HEK293 (cell line): ENCODE measurements around the gene OLIG1.
A peak's percentile ranks its signal among the peaks of the same experiment; 100 is the strongest.

Source experiments
- CTCF ChIA-PET: fragments of 350-600 bp; formaldehyde crosslinking; extraction: SDS; loops from one replicate; lab custom pipeline; 2021; ENCODE audit warnings: antibody characterized with exemption; lab: Yijun Ruan, JAX
- POLR2A ChIA-PET: fragments of 300-600 bp; formaldehyde crosslinking; extraction: SDS; loops from one replicate; lab custom pipeline; 2020; ENCODE audit warnings: antibody characterized with exemption, inconsistent platforms; lab: Yijun Ruan, JAX
- H3K27ac ChIP-seq: fragments of 200-500 bp; sonication (Bioruptor generic); 2 replicates; pipeline ENCODE4 v1.5.1; 2014; ENCODE audit warnings: low read depth, low read length, control low read depth, inconsistent platforms; ENCODE audit errors: extremely low read depth
- H3K36me3 ChIP-seq, 2 experiments: fragments of 200-500 bp in 1 of 2; sonication (Bioruptor generic) in 1 of 2; 1 replicate in 1 of 2; 2 replicates in 1 of 2; pipeline ENCODE4 v1.5.1; 2014 to 2017; ENCODE audit warnings: inconsistent platforms in 2 of 2, low read length in 2 of 2; ENCODE audit not compliant: control insufficient read depth in 2 of 2, insufficient read depth in 1 of 2
- H3K4me1 ChIP-seq: fragments of 200-500 bp; sonication (Bioruptor generic); 2 replicates; pipeline ENCODE4 v1.5.1; 2014; ENCODE audit warnings: mild to moderate bottlenecking, low read length, inconsistent platforms; ENCODE audit not compliant: control insufficient read depth, insufficient read depth
- H3K4me3 ChIP-seq: 2 replicates; pipeline ENCODE4 v1.5.1; 2011; ENCODE audit warnings: low read depth, mild to moderate bottlenecking, control low read depth, low read length, moderate library complexity
- H3K9me3 ChIP-seq: fragments of 200-500 bp; sonication (Bioruptor generic); 2 replicates; pipeline ENCODE4 v1.5.1; 2014; ENCODE audit warnings: low read depth, low read length, inconsistent platforms; ENCODE audit not compliant: control insufficient read depth, insufficient read depth
- GLIS1 ChIP-seq: fragments of 450-650 bp; formaldehyde crosslinking; IDR thresholded peaks from 2 replicates; pipeline ENCODE4 v1.5.1; 2016; ENCODE audit warnings: missing biosample characterization, missing genetic modification characterization
- HIC1 ChIP-seq: fragments of 450-650 bp; formaldehyde crosslinking; IDR thresholded peaks from 2 replicates; pipeline ENCODE4 v1.5.1; 2016; ENCODE audit warnings: missing biosample characterization, missing genetic modification characterization
- PRDM2 ChIP-seq: fragments of 450-650 bp; formaldehyde crosslinking; IDR thresholded peaks from 2 replicates; pipeline ENCODE4 v1.5.1; 2016; ENCODE audit warnings: missing biosample characterization, missing genetic modification characterization, borderline replicate concordance
- SP2 ChIP-seq: fragments of 450-650 bp; formaldehyde crosslinking; IDR thresholded peaks from 2 replicates; pipeline ENCODE4 v1.5.1; 2016; ENCODE audit warnings: missing biosample characterization, missing genetic modification characterization
- ZBTB17 ChIP-seq: fragments of 450-650 bp; formaldehyde crosslinking; IDR thresholded peaks from 2 replicates; pipeline ENCODE4 v1.5.1; 2016; ENCODE audit warnings: missing biosample characterization, missing genetic modification characterization
- ZNF433 ChIP-seq: fragments of 450-650 bp; formaldehyde crosslinking; IDR thresholded peaks from 2 replicates; pipeline ENCODE4 v1.5.1; 2016; ENCODE audit warnings: missing biosample characterization, missing genetic modification characterization, low read depth
- ZNF449 ChIP-seq: fragments of 450-650 bp; formaldehyde crosslinking; IDR thresholded peaks from 2 replicates; pipeline ENCODE4 v1.5.1; 2017; ENCODE audit warnings: missing biosample characterization, mild to moderate bottlenecking, missing genetic modification characterization, moderate library complexity
- ZNF488 ChIP-seq: fragments of 450-650 bp; formaldehyde crosslinking; IDR thresholded peaks from 2 replicates; pipeline ENCODE4 v1.5.1; 2016; ENCODE audit warnings: missing biosample characterization, missing genetic modification characterization
- ZNF654 ChIP-seq: fragments of 450-650 bp; formaldehyde crosslinking; IDR thresholded peaks from 2 replicates; pipeline ENCODE4 v1.5.1; 2016; ENCODE audit warnings: low read depth, missing biosample characterization, missing genetic modification characterization
- ZNF768 ChIP-seq: fragments of 450-650 bp; formaldehyde crosslinking; IDR thresholded peaks from 2 replicates; pipeline ENCODE4 v1.5.1; 2018; ENCODE audit warnings: missing biosample characterization, mild to moderate bottlenecking, missing genetic modification characterization
- ZNF776 ChIP-seq: fragments of 450-650 bp; formaldehyde crosslinking; IDR thresholded peaks from 2 replicates; pipeline ENCODE4 v1.5.0; 2017; ENCODE audit warnings: missing biosample characterization, missing genetic modification characterization, borderline replicate concordance
- ZNF792 ChIP-seq: fragments of 450-650 bp; formaldehyde crosslinking; IDR thresholded peaks from 2 replicates; pipeline ENCODE4 v1.5.1; 2016; ENCODE audit warnings: missing biosample characterization, missing genetic modification characterization
- ZNF830 ChIP-seq: fragments of 450-650 bp; IDR thresholded peaks from 2 replicates; pipeline ENCODE4 v1.5.0; 2018; ENCODE audit warnings: missing biosample characterization, missing genetic modification characterization, low read depth, mild to moderate bottlenecking, moderate library complexity
- ZNF837 ChIP-seq: fragments of 450-650 bp; formaldehyde crosslinking; IDR thresholded peaks from 2 replicates; pipeline ENCODE4 v1.5.1; 2016; ENCODE audit warnings: missing biosample characterization, missing genetic modification characterization

OLIG1 gene

GRCh38 chr21:33046455-33046854 is 23.5 kb upstream of the OLIG1 start:
- Histone ChIP-seq H3K36me3 (no peaks in the 10 kb centered on the region), H3K4me3 (no peak overlapping the region), H3K4me1 (peaks cover 3% of the 10 kb centered on the region; the same call in 1 of the 2 replicates), H3K27ac (no peak overlapping the region), H3K9me3 (no peaks in the 10 kb centered on the region)
- TF ChIP-seq ZBTB17 (tag by site-specific recombination), result peak; percentile 60; the same call in 1 of the 2 replicates
- no peak for TF ChIP-seq SP2 (tag by site-specific recombination)
- TF ChIP-seq PRDM2 (tag by site-specific recombination), result no peak
- ChIA-PET POLR2A (no interaction called here), CTCF (interaction anchor here (0.9 kb wide), 1 partner anchor 52 kb away, joined by 5 read pairs; no protein-coding TSS in a partner anchor)

GRCh38 chr21:33047231-33047630 is 22.7 kb upstream of the OLIG1 start:
- Histone ChIP-seq H3K4me1 (peaks cover 3% of the 10 kb centered on the region; the same call in 1 of the 2 replicates), H3K27ac (no peak overlapping the region), H3K36me3 (no peaks in the 10 kb centered on the region)
- POLR2A ChIA-PET, result no interaction called here
- TF ChIP-seq ZNF830 (tag by site-specific recombination), result no peak
- TF ChIP-seq ZNF433 (tag by site-specific recombination), result no peak
- no peak for TF ChIP-seq GLIS1 (tag by site-specific recombination)
- TF ChIP-seq ZNF776 (tag by site-specific recombination), result no peak
- TF ChIP-seq HIC1, result no peak
- no peak for TF ChIP-seq ZNF449 (tag by site-specific recombination)
- no peak for TF ChIP-seq ZNF768 (tag by site-specific recombination)
- no peak for TF ChIP-seq ZNF654
- no peak for TF ChIP-seq ZNF792 (tag by site-specific recombination)
- TF ChIP-seq ZNF488 (tag by site-specific recombination), result no peak
- TF ChIP-seq ZNF837 (tag by site-specific recombination), result no peak
- TF ChIP-seq, all 188 proteins: peak for 0
- no peak overlapping the region for H3K4me3 ChIP-seq
- CTCF ChIA-PET, result interaction anchor here (0.8 kb wide), 1 partner anchor 15 kb away, joined by 3 read pairs; no protein-coding TSS in a partner anchor
- H3K9me3 ChIP-seq, result no peaks in the 10 kb centered on the region
